ENCODE data around the gene B3GNT7. TPM values are rescaled to one million over a fixed set of nuclear protein-coding genes. Genes with fewer than 3 reads are reported as not detected.
"Not testable (repeated sequence)": the region's sequence is repeated elsewhere in the genome, so short reads cannot be mapped to it uniquely, and the experiment has no call there.

Gene B3GNT7
- total RNA-seq, 1 donor from 2014 or later, result not detected

DNA sequence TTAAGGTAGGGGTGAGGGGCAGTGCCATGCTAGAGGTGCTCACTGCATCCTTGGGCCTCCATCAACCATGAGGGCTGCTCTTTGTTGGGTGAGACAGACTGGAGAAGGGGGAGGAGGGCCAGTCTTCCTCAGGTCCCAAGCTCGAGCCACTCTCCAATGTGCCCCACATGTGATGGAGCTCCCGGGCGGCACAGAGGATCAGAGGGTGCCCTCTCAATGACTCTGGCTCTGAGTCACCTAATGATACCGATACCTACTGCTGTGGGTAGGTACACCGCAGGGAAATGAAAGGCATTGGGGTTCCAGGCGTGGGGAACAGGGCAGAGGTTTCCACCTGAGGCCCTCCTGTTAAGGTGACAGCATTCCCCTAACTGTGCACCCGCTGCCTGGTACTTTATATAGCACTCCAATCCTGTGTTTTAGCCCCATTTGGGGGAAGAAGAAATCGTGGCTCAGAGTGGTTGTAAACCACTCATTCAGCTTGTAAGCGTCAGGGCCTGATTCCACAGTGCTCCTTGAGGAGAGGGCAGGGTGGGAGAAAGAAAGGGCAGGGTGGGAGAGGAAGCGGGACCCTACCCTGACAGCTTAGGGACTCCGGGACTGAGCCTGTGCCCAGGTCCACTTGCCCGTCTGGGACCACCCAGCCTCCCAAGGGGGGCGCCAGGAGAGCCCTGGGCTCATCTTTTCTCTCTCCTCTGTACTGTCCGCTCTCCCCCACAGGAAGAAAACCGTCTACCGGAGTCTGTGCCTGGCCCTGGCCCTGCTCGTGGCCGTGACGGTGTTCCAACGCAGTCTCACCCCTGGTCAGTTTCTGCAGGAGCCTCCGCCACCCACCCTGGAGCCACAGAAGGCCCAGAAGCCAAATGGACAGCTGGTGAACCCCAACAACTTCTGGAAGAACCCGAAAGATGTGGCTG is 1.8 kb downstream of the B3GNT7 start:
- Mint-ChIP-seq H3K4me3 (no peak overlapping the region), H3K27ac (no peak overlapping the region), H3K36me3 (ENCODE audit: low read depth) (no peaks in the 10 kb centered on the region), H3K4me1 (peaks cover 11% of the 10 kb centered on the region), H3K27me3 (peaks cover 28% of the 10 kb centered on the region), H3K9me3 (no peaks in the 10 kb centered on the region)
- intact Hi-C loops (cut with micrococcal nuclease), result no loop called here
- no peak for DNase-seq

DNA sequence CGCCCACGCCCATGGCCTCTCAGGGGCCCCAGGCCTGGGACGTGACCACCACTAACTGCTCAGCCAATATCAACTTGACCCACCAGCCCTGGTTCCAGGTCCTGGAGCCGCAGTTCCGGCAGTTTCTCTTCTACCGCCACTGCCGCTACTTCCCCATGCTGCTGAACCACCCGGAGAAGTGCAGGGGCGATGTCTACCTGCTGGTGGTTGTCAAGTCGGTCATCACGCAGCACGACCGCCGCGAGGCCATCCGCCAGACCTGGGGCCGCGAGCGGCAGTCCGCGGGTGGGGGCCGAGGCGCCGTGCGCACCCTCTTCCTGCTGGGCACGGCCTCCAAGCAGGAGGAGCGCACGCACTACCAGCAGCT is 2.4 kb downstream of the B3GNT7 start:
- H3K36me3 Mint-ChIP-seq (ENCODE audit: low read depth), result no peaks in the 10 kb centered on the region
- no peak overlapping the region for H3K4me3 Mint-ChIP-seq
- H3K27ac Mint-ChIP-seq, result no peak overlapping the region
- intact Hi-C loops (cut with micrococcal nuclease), result no loop called here
- H3K4me1 Mint-ChIP-seq, result peaks cover 11% of the 10 kb centered on the region
- H3K27me3 Mint-ChIP-seq, result peaks cover 31% of the 10 kb centered on the region
- no peak for DNase-seq
- no peaks in the 10 kb centered on the region for H3K9me3 Mint-ChIP-seq

DNA sequence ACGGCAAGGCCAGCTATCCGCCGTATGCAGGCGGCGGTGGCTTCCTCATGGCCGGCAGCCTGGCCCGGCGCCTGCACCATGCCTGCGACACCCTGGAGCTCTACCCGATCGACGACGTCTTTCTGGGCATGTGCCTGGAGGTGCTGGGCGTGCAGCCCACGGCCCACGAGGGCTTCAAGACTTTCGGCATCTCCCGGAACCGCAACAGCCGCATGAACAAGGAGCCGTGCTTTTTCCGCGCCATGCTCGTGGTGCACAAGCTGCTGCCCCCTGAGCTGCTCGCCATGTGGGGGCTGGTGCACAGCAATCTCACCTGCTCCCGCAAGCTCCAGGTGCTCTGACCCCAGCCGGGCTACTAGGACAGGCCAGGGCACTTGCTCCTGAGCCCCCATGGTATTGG is 3.1 kb downstream of the B3GNT7 start:
- H3K27me3 Mint-ChIP-seq, result peaks cover 28% of the 10 kb centered on the region
- no peak overlapping the region for H3K4me3 Mint-ChIP-seq
- H3K4me1 Mint-ChIP-seq, result peaks cover 7% of the 10 kb centered on the region
- no peak overlapping the region for H3K27ac Mint-ChIP-seq
- no peak for DNase-seq
- intact Hi-C loops (cut with micrococcal nuclease), result no loop called here
- H3K9me3 Mint-ChIP-seq, result no peaks in the 10 kb centered on the region
- H3K36me3 Mint-ChIP-seq (ENCODE audit: low read depth), result no peaks in the 10 kb centered on the region

DNA sequence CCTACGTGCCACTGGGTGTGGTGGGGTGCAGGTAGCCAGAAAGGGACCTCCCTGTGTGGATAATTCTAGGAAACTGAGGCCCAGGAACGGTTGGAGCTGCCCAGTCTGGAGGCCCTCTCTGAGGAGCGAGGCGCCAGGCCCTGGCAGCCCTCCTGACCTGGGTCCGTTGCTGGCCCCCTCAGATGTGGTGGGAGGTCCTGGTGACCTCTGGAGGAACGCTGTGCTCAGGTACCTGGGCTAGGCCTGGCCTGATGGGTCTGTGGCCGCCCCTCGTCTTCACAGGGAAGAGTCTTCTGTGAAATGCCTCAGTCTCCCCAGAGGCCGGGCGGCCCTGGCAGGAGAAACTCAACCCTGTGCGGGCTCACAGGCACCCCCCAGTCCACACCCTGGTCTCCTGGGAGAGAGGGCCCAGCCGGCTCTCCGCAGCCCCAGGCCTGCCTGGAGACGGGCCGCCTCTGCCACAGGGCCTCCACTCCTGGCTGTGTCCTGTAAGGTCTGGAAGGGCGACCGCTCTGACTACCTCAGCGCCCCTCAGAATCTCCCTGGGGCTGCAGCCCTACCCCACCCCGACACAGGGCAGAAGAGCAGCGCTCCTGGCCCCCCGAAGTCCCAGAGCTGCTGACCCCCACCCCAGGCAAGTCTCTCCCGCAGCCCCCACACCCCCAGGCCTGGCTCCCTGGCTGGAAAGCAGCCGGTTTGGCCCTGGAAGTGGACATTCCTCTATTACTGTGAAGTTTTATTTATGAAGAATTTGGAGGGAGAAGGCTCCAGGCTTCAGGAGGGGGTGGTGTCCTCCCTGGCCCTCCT is 3.7 kb downstream of the B3GNT7 start:
- H3K27ac Mint-ChIP-seq, result no peak overlapping the region
- intact Hi-C loops (cut with micrococcal nuclease), result no loop called here
- no peak for DNase-seq
- peaks cover 4% of the 10 kb centered on the region for H3K4me1 Mint-ChIP-seq
- H3K36me3 Mint-ChIP-seq (ENCODE audit: low read depth), result no peaks in the 10 kb centered on the region
- no peak overlapping the region for H3K4me3 Mint-ChIP-seq
- H3K9me3 Mint-ChIP-seq, result no peaks in the 10 kb centered on the region
- H3K27me3 Mint-ChIP-seq, result peaks cover 24% of the 10 kb centered on the region

DNA sequence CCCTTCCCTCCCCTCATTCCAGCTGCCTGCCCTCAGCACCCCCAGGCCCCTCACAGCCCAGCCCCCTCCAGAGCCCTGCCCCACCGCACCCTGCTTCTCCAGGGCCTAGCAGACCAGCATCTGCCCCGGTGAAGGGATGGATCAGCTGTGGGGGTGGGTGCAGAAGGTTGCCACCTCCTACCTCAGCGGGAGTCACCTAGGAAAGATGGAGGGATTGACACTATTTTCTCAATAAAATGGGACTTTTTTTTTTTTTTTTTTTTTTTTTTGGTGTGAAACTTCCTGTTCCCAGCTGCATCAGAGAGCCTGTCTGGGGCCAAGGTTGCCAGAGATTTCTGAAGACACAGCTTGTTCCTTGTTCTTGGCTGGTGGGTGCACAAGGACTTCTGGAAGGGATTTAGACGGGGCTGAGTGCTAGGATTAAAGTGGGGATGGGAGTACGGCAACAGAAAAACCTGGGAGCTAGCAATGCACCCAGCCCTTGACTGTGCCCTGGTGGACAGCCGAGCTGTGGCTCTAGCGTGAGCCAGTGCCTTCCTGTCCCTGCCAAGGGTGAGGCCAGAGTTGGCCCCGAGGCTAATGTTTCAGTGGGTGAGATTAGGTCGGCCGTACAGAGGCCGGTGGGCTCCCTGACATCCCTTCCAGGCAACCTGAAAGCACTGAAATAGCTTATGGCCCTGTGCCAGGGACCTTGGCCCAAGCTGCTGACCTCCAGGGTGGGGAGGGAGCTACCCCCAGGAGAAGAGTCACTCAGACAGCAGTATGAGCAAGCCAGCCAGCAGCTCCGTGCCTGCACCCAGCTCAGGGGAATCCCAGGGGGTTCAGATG is 4.6 kb downstream of the B3GNT7 start:
- H3K27me3 Mint-ChIP-seq, result peaks cover 17% of the 10 kb centered on the region
- no peak overlapping the region for H3K27ac Mint-ChIP-seq
- DNase-seq, result no peak
- H3K4me3 Mint-ChIP-seq, result no peak overlapping the region
- no peaks in the 10 kb centered on the region for H3K9me3 Mint-ChIP-seq
- intact Hi-C loops (cut with micrococcal nuclease), result no loop called here
- H3K36me3 Mint-ChIP-seq (ENCODE audit: low read depth), result no peaks in the 10 kb centered on the region
- H3K4me1 Mint-ChIP-seq, result peaks cover 2% of the 10 kb centered on the region

DNA sequence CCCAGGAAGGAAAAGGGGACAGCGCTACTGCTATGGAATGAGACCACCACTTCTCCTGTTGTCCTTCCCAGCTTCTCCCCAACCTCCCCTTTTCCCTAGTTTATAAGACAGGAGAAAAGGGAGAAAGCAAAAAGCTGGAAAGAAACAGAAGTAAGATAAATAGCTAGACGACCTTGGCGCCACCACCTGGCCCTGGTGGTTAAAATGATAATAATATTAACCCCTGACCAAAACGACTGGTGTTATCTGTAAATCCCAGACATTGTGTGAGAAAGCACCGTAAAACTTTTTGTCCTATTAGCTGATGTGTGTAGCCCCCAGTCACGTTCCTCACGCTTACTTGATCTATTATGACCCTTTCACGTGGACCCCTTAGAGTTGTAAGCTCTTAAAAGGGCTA is 5.2 kb downstream of the B3GNT7 start:
- intact Hi-C loops (cut with micrococcal nuclease); H3K4me3 Mint-ChIP-seq; H3K36me3 Mint-ChIP-seq (ENCODE audit: low read depth); H3K9me3 Mint-ChIP-seq; DNase-seq; H3K27ac Mint-ChIP-seq; H3K4me1 Mint-ChIP-seq: not testable (repeated sequence)
- peaks cover 17% of the 10 kb centered on the region for H3K27me3 Mint-ChIP-seq

DNA sequence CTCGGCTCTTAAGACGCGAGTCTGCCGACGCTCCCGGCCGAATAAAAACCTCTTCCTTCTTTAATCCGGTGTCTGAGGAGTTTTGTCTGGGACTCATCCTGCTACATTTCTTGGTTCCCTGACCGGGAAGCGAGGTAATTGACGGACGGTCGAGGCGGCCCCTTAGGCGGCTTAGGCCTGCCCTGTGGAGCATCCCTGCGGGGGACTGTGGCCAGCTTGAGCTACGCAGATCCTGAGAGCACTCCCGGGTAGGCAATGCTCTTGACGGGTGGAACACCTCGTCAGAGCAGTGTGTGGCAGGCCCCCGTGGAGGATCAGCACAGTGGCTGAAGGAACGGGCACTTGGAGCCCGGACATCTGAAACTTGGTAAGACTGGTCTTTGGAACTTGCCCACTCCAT is 5.6 kb downstream of the B3GNT7 start:
- H3K27ac Mint-ChIP-seq; intact Hi-C loops (cut with micrococcal nuclease); H3K4me3 Mint-ChIP-seq; H3K36me3 Mint-ChIP-seq (ENCODE audit: low read depth); DNase-seq; H3K4me1 Mint-ChIP-seq; H3K9me3 Mint-ChIP-seq: not testable (repeated sequence)
- H3K27me3 Mint-ChIP-seq, result peaks cover 17% of the 10 kb centered on the region

DNA sequence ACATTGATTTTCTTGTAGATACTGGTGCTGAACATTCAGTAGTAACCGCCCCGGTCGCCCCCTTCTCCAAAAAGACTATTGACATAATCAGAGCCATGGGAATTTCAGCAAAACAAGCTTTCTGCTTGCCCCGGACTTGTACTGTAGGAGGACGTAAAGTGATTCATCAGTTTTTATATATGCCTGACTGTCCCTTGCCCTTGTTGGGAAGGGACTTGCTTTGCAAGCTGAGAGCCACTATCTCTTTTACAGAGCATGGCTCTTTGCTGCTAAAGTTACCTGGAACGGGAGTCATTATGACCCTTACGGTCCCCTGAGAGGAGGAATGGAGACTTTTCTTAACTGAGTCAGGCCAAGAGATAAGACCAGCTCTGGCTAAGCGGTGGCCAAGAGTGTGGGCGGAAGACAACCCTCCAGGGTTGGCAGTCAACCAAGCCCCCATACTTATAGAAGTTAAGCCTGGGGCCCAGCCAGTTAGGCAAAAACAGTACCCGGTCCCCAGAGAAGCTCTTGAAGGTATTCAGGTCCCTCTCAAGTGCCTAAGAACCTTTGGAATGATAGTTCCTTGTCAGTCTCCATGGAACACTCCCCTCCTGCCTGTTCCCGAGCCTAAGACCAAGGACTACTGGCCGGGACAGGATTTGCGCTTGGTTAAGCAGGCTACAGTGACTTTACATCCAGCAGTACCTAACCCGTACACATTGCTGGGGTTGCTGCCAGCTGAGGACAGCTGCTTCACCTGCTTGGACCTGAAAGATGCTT is 8.1 kb downstream of the B3GNT7 start:
- intact Hi-C loops (cut with micrococcal nuclease), result loop anchor here (2.0 kb wide), 1 partner anchor 299 kb away; no protein-coding TSS in a partner anchor
- peaks cover 16% of the 10 kb centered on the region for H3K4me1 Mint-ChIP-seq
- not testable (repeated sequence) for H3K4me3 Mint-ChIP-seq

DNA sequence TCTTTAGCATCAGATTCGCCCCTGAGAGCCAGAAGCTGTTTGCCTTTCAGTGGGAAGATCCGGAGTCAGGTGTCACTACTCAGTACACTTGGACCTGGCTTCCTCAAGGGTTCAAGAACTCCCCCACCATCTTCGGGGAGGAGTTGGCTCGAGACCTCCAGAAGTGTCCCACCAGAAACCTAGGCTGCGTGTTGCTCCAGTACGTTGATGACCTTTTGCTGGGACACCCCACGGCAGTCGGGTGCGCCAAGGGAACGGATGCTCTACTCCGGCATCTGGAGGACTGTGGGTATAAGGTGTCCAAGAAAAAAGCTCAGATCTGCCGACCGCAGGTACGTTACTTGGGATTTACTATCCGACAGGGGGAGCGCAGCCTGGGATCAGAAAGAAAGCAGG is 8.7 kb downstream of the B3GNT7 start:
- intact Hi-C loops (cut with micrococcal nuclease), result loop anchor here (2.0 kb wide), 1 partner anchor 299 kb away; no protein-coding TSS in a partner anchor

More for the DNA sequence above, 8.1 kb downstream of the B3GNT7 start:
- DNase-seq; H3K9me3 Mint-ChIP-seq; H3K36me3 Mint-ChIP-seq (ENCODE audit: low read depth); H3K27ac Mint-ChIP-seq; H3K27me3 Mint-ChIP-seq: not testable (repeated sequence)

DNA sequence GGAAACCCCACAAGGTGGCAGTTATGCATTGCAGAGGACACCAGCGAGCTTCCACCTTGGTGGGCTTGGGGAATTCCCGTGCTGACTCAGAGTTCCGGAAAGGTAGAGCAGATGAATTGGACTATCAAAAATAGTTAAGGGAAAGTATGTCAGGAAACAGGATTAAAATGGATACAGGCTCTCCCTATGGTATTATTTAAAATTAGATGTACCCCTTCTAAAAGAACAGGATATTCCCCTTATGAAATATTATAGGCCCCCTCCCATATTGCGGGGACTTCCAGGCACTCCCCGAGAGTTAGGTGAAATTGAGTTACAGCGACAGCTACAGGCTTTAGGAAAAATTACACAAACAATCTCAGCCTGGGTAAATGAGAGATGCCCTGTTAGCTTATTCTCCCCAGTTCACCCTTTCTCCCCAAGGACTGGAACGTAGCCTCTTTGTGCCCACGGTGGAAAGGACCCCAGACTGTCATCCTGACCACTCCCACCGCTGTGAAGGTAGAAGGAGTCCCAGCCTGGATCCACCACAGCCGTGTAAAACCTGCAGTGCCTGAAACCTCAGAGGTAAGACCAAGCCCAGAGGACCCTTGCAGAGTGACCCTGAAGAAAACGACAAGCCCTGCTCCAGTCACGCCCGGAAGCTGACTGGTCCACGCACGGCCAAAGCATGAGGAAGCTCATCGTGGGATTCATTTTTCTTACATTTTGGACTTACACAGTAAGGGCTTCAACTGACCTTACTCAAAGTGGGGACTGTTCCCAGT is 10.3 kb downstream of the B3GNT7 start:
- intact Hi-C loops (cut with micrococcal nuclease), result loop anchor here (2.0 to 5.0 kb wide), 2 partner anchors 108 to 301 kb away; no protein-coding TSS in a partner anchor
- not testable (repeated sequence) for H3K4me3 Mint-ChIP-seq; H3K36me3 Mint-ChIP-seq (ENCODE audit: low read depth); DNase-seq; H3K9me3 Mint-ChIP-seq; H3K27ac Mint-ChIP-seq
- H3K27me3 Mint-ChIP-seq, result peaks cover 16% of the 10 kb centered on the region
- peaks cover 16% of the 10 kb centered on the region for H3K4me1 Mint-ChIP-seq

More for the DNA sequence above, 8.7 kb downstream of the B3GNT7 start:
- not testable (repeated sequence) for H3K27ac Mint-ChIP-seq; H3K9me3 Mint-ChIP-seq; H3K27me3 Mint-ChIP-seq; DNase-seq; H3K4me3 Mint-ChIP-seq; H3K36me3 Mint-ChIP-seq (ENCODE audit: low read depth)
- peaks cover 16% of the 10 kb centered on the region for H3K4me1 Mint-ChIP-seq

DNA sequence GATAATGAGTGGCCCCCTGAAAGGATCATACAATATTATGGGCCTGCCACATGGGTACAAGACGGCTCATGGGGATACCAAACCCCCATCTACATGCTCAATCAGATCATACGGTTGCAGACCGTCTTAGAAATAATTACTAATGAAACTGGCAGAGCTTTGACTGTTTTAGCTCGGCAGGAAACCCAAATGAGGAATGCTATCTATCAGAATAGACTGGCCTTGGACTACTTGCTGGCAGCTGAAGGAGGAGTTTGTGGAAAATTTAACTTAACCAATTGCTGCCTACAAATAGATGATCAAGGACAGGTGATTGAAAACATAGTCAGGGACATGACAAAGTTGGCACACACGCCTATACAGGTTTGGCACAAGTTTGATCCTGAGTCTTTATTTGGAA is 12.2 kb downstream of the B3GNT7 start:
- H3K9me3 Mint-ChIP-seq; H3K4me3 Mint-ChIP-seq; DNase-seq; H3K36me3 Mint-ChIP-seq (ENCODE audit: low read depth); H3K27ac Mint-ChIP-seq: not testable (repeated sequence)
- H3K27me3 Mint-ChIP-seq, result peaks cover 26% of the 10 kb centered on the region
- intact Hi-C loops (cut with micrococcal nuclease), result loop anchor here (5.0 kb wide), 1 partner anchor 110 kb away; no protein-coding TSS in a partner anchor
- H3K4me1 Mint-ChIP-seq, result peaks cover 16% of the 10 kb centered on the region

DNA sequence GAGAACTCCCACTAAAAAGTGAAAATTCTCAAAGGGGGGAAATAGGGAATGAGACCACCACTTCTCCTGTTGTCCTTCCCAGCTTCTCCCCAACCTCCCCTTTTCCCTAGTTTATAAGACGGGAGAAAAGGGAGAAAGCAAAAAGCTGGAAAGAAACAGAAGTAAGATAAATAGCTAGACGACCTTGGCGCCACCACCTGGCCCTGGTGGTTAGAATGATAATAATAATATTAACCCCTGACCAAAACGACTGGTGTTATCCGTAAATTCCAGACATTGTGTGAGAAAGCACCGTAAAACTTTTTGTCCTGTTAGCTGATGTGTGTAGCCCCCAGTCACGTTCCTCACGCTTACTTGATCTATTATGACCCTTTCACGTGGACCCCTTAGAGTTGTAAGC is 12.8 kb downstream of the B3GNT7 start:
- not testable (repeated sequence) for H3K4me3 Mint-ChIP-seq; H3K9me3 Mint-ChIP-seq; DNase-seq; H3K27ac Mint-ChIP-seq; H3K36me3 Mint-ChIP-seq (ENCODE audit: low read depth)
- intact Hi-C loops (cut with micrococcal nuclease), result loop anchor here (5.0 kb wide), 1 partner anchor 111 kb away; no protein-coding TSS in a partner anchor
- Mint-ChIP-seq H3K4me1 (peaks cover 16% of the 10 kb centered on the region), H3K27me3 (peaks cover 30% of the 10 kb centered on the region)
